WTC11 (cell line): ENCODE measurements around the gene RHBG. TPM values are rescaled to one million over a fixed set of nuclear protein-coding genes. Genes with fewer than 3 reads are reported as not detected.

ENCODE experiments used
- ATAC-seq: fragments of 200-7000 bp; cut with Tn5 transposase; 2 replicates; pipeline ENCODE4 v1.10.0; 2021; ENCODE audit warnings: mild to moderate bottlenecking, moderate library complexity
- CTCF ChIA-PET: fragments of 300-600 bp; sonication (Branson Sonifier 250); formaldehyde crosslinking; loops from one replicate; lab custom pipeline; 2021; ENCODE audit warnings: antibody characterized with exemption; lab: Charles Lee
- POLR2A ChIA-PET: fragments of 350-600 bp; sonication (Branson Sonifier 250); formaldehyde crosslinking; loops from one replicate; lab custom pipeline; 2021; ENCODE audit warnings: antibody characterized with exemption; lab: Charles Lee
- DNase-seq: peaks from one replicate; pipeline ENCODE4 v3.0.0; 2021; ENCODE audit warnings: low spot score
- H3K27ac Mint-ChIP-seq: 2 replicates; pipeline ENCODE4 v1.8.0; 2021; ENCODE audit warnings: mixed read lengths
- H3K27me3 Mint-ChIP-seq: 2 replicates; pipeline ENCODE4 v1.8.0; 2021; ENCODE audit warnings: low read depth, mild to moderate bottlenecking, moderate library complexity, mixed read lengths
- H3K36me3 Mint-ChIP-seq: 2 replicates; pipeline ENCODE4 v1.8.0; 2021; ENCODE audit warnings: mixed read lengths
- H3K4me1 Mint-ChIP-seq: 2 replicates; pipeline ENCODE4 v1.8.0; 2022; ENCODE audit warnings: mixed read lengths
- H3K4me3 Mint-ChIP-seq: 2 replicates; pipeline ENCODE4 v1.8.0; 2021; ENCODE audit warnings: mild to moderate bottlenecking, moderate library complexity, mixed read lengths
- H3K9me3 Mint-ChIP-seq: 2 replicates; pipeline ENCODE4 v1.8.0; 2021; ENCODE audit warnings: mixed read lengths
- FOXK1 ChIP-seq: sonication (generic); formaldehyde crosslinking; IDR thresholded peaks from 2 replicates; pipeline ENCODE4 v1.8.0; 2022; ENCODE audit warnings: mild to moderate bottlenecking, moderate library complexity, missing genetic modification reagents
- RORB ChIP-seq: fragments of 250-450 bp; sonication (Bioruptor Pico); IDR thresholded peaks from 2 replicates; pipeline ENCODE4 v1.9.0; 2021; ENCODE audit warnings: mild to moderate bottlenecking
- SOX15 ChIP-seq: fragments of 250-450 bp; sonication (Bioruptor Pico); IDR thresholded peaks from 2 replicates; pipeline ENCODE4 v1.9.0; 2021; ENCODE audit warnings: mild to moderate bottlenecking
- TP53 ChIP-seq: sonication (generic); formaldehyde crosslinking; IDR thresholded peaks from 2 replicates; pipeline ENCODE4 v1.8.1; 2023; ENCODE audit warnings: mild to moderate bottlenecking, missing genetic modification reagents
- ZNF317 ChIP-seq: sonication (generic); formaldehyde crosslinking; IDR thresholded peaks from 2 replicates; pipeline ENCODE4 v1.8.1; 2023; ENCODE audit warnings: low read depth, mild to moderate bottlenecking, moderate library complexity, missing genetic modification reagents, borderline replicate concordance
- ZNF416 ChIP-seq: fragments of 250-450 bp; sonication (Bioruptor Pico); IDR thresholded peaks from 2 replicates; pipeline ENCODE4 v1.9.0; 2021; ENCODE audit warnings: mild to moderate bottlenecking, inconsistent platforms
- ZNF423 ChIP-seq: fragments of 250-450 bp; sonication (Bioruptor Pico); IDR thresholded peaks from 2 replicates; pipeline ENCODE4 v2.1.2; 2022; ENCODE audit warnings: mild to moderate bottlenecking, moderate library complexity
- total RNA-seq: library from RNA; stranded (reverse); gene quantifications from 3 replicates; pipeline ENCODE4 v1.2.3, GENCODE V29; 2021
- TF ChIP-seq, protein P1 (sequence below): sonication (generic); formaldehyde crosslinking; IDR thresholded peaks from 2 replicates; pipeline ENCODE4 v1.8.1; 2022; ENCODE audit warnings: missing genetic modification reagents, borderline replicate concordance
- TF ChIP-seq, protein P2 (sequence below): sonication (generic); formaldehyde crosslinking; IDR thresholded peaks from 2 replicates; pipeline ENCODE4 v1.8.1; 2022; ENCODE audit warnings: low read depth, missing genetic modification reagents, borderline replicate concordance
- TF ChIP-seq, protein P3 (sequence below): fragments of 250-450 bp; sonication (Bioruptor Pico); IDR thresholded peaks from 2 replicates; pipeline ENCODE4 v1.9.0; 2021; ENCODE audit warnings: mild to moderate bottlenecking
- TF ChIP-seq, protein P4 (sequence below): sonication (generic); formaldehyde crosslinking; IDR thresholded peaks from 2 replicates; pipeline ENCODE4 v1.8.0; 2023; ENCODE audit warnings: mild to moderate bottlenecking, missing genetic modification reagents
- TF ChIP-seq, protein P5 (sequence below): sonication (generic); formaldehyde crosslinking; IDR thresholded peaks from 2 replicates; pipeline ENCODE4 v1.8.1; 2023; ENCODE audit warnings: mild to moderate bottlenecking, missing genetic modification reagents
- TF ChIP-seq, protein P6 (sequence below): sonication (generic); formaldehyde crosslinking; IDR thresholded peaks from 2 replicates; pipeline ENCODE4 v1.8.1; 2022; ENCODE audit warnings: low read depth, mild to moderate bottlenecking, moderate library complexity, missing genetic modification reagents, borderline replicate concordance
- TF ChIP-seq, protein P7 (sequence below): sonication (generic); formaldehyde crosslinking; IDR thresholded peaks from 2 replicates; pipeline ENCODE4 v1.8.1; 2023; ENCODE audit warnings: mild to moderate bottlenecking, missing genetic modification reagents

RHBG gene
- total RNA-seq, 1 experiment from 2014 or later: 1.9 TPM

DNA sequence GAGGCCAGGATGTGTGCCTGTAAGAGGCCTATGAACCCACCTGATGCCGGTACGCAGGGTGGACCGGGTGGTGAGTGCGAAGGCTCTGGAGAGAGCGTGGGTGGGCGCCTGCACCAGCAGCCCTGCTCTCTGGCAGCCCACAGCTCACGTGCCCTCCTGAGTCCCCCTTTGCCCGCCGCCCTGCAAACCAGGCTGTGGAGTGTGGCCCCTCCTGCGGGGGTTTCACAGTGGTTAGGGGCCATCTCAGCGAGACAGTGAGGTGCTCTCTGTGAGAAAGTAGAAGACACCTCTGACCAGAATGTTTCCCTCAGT, 22.3 kb downstream of the RHBG start:
- POLR2A ChIA-PET: no interaction called here
- TF ChIP-seq FOXK1 (CRISPR knock-in tag): no peak
- TF ChIP-seq TP53 (CRISPR knock-in tag): no peak
- no peak for TF ChIP-seq ZNF423 (CRISPR knock-in tag)
- TF ChIP-seq, protein P1, sequence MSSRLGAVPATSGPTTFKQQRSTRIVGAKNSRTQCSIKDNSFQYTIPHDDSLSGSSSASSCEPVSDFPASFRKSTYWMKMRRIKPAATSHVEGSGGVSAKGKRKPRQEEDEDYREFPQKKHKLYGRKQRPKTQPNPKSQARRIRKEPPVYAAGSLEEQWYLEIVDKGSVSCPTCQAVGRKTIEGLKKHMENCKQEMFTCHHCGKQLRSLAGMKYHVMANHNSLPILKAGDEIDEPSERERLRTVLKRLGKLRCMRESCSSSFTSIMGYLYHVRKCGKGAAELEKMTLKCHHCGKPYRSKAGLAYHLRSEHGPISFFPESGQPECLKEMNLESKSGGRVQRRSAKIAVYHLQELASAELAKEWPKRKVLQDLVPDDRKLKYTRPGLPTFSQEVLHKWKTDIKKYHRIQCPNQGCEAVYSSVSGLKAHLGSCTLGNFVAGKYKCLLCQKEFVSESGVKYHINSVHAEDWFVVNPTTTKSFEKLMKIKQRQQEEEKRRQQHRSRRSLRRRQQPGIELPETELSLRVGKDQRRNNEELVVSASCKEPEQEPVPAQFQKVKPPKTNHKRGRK (CRISPR knock-in tag): no peak
- H3K27ac Mint-ChIP-seq: no peak overlapping the region
- no peaks in the 10 kb centered on the region for H3K9me3 Mint-ChIP-seq
- ATAC-seq: no peak
- H3K4me3 Mint-ChIP-seq: no peak overlapping the region
- peaks cover 52% of the 10 kb centered on the region for H3K27me3 Mint-ChIP-seq
- H3K36me3 Mint-ChIP-seq: no peaks in the 10 kb centered on the region
- CTCF ChIA-PET: interaction anchor here (1.3 to 9.8 kb wide), 4 partner anchors 14 to 54 kb away, joined by 3 to 252 read pairs (median 6); partner anchors contain the start of gene RHBG
- DNase-seq: no peak
- H3K4me1 Mint-ChIP-seq: peaks cover 47% of the 10 kb centered on the region

DNA sequence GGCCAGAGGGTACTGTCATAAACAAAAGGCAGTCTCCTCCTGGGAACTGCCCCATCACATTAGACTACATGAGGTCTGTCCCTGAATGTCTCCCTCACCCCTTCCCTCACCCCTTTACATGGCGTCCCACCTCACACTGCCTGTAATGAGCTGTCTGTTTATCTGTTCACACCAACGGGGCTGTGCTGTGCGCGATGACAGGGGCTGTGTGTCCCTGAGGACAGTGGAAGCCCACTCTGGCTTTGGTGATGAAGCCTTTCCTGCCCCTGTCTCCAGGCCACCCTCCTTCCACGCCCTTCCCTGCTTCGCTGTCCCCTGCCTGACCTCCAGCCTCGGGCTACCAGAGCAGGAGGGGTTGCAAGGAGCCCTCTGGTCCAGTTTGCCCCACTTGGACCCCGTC, 22.7 kb downstream of the RHBG start:
- ChIA-PET CTCF (interaction anchor here (0.6 to 1.5 kb wide), 7 partner anchors 14 to 89 kb away, joined by 3 to 9 read pairs (median 3); partner anchors contain the start of gene RHBG), POLR2A (no interaction called here)
- TF ChIP-seq ZNF317 (CRISPR knock-in tag): no peak
- TF ChIP-seq, protein P2, sequence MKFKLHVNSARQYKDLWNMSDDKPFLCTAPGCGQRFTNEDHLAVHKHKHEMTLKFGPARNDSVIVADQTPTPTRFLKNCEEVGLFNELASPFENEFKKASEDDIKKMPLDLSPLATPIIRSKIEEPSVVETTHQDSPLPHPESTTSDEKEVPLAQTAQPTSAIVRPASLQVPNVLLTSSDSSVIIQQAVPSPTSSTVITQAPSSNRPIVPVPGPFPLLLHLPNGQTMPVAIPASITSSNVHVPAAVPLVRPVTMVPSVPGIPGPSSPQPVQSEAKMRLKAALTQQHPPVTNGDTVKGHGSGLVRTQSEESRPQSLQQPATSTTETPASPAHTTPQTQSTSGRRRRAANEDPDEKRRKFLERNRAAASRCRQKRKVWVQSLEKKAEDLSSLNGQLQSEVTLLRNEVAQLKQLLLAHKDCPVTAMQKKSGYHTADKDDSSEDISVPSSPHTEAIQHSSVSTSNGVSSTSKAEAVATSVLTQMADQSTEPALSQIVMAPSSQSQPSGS: no peak
- TF ChIP-seq, protein P3, sequence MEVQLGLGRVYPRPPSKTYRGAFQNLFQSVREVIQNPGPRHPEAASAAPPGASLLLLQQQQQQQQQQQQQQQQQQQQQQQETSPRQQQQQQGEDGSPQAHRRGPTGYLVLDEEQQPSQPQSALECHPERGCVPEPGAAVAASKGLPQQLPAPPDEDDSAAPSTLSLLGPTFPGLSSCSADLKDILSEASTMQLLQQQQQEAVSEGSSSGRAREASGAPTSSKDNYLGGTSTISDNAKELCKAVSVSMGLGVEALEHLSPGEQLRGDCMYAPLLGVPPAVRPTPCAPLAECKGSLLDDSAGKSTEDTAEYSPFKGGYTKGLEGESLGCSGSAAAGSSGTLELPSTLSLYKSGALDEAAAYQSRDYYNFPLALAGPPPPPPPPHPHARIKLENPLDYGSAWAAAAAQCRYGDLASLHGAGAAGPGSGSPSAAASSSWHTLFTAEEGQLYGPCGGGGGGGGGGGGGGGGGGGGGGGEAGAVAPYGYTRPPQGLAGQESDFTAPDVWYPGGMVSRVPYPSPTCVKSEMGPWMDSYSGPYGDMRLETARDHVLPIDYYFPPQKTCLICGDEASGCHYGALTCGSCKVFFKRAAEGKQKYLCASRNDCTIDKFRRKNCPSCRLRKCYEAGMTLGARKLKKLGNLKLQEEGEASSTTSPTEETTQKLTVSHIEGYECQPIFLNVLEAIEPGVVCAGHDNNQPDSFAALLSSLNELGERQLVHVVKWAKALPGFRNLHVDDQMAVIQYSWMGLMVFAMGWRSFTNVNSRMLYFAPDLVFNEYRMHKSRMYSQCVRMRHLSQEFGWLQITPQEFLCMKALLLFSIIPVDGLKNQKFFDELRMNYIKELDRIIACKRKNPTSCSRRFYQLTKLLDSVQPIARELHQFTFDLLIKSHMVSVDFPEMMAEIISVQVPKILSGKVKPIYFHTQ: no peak
- no peak for TF ChIP-seq ZNF423 (CRISPR knock-in tag)
- TF ChIP-seq, protein P4, sequence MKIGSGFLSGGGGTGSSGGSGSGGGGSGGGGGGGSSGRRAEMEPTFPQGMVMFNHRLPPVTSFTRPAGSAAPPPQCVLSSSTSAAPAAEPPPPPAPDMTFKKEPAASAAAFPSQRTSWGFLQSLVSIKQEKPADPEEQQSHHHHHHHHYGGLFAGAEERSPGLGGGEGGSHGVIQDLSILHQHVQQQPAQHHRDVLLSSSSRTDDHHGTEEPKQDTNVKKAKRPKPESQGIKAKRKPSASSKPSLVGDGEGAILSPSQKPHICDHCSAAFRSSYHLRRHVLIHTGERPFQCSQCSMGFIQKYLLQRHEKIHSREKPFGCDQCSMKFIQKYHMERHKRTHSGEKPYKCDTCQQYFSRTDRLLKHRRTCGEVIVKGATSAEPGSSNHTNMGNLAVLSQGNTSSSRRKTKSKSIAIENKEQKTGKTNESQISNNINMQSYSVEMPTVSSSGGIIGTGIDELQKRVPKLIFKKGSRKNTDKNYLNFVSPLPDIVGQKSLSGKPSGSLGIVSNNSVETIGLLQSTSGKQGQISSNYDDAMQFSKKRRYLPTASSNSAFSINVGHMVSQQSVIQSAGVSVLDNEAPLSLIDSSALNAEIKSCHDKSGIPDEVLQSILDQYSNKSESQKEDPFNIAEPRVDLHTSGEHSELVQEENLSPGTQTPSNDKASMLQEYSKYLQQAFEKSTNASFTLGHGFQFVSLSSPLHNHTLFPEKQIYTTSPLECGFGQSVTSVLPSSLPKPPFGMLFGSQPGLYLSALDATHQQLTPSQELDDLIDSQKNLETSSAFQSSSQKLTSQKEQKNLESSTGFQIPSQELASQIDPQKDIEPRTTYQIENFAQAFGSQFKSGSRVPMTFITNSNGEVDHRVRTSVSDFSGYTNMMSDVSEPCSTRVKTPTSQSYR (CRISPR knock-in tag): no peak
- TF ChIP-seq SOX15: no peak
- no peak for TF ChIP-seq RORB
- TF ChIP-seq, protein P5, sequence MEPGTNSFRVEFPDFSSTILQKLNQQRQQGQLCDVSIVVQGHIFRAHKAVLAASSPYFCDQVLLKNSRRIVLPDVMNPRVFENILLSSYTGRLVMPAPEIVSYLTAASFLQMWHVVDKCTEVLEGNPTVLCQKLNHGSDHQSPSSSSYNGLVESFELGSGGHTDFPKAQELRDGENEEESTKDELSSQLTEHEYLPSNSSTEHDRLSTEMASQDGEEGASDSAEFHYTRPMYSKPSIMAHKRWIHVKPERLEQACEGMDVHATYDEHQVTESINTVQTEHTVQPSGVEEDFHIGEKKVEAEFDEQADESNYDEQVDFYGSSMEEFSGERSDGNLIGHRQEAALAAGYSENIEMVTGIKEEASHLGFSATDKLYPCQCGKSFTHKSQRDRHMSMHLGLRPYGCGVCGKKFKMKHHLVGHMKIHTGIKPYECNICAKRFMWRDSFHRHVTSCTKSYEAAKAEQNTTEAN (CRISPR knock-in tag): no peak
- TF ChIP-seq ZNF416 (CRISPR knock-in tag): no peak
- TF ChIP-seq, protein P6, sequence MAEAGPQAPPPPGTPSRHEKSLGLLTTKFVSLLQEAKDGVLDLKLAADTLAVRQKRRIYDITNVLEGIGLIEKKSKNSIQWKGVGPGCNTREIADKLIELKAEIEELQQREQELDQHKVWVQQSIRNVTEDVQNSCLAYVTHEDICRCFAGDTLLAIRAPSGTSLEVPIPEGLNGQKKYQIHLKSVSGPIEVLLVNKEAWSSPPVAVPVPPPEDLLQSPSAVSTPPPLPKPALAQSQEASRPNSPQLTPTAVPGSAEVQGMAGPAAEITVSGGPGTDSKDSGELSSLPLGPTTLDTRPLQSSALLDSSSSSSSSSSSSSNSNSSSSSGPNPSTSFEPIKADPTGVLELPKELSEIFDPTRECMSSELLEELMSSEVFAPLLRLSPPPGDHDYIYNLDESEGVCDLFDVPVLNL: no peak
- TF ChIP-seq, protein P7, sequence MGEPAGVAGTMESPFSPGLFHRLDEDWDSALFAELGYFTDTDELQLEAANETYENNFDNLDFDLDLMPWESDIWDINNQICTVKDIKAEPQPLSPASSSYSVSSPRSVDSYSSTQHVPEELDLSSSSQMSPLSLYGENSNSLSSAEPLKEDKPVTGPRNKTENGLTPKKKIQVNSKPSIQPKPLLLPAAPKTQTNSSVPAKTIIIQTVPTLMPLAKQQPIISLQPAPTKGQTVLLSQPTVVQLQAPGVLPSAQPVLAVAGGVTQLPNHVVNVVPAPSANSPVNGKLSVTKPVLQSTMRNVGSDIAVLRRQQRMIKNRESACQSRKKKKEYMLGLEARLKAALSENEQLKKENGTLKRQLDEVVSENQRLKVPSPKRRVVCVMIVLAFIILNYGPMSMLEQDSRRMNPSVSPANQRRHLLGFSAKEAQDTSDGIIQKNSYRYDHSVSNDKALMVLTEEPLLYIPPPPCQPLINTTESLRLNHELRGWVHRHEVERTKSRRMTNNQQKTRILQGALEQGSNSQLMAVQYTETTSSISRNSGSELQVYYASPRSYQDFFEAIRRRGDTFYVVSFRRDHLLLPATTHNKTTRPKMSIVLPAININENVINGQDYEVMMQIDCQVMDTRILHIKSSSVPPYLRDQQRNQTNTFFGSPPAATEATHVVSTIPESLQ (CRISPR knock-in tag): no peak
- no peak overlapping the region for H3K4me3 Mint-ChIP-seq
- peaks cover 47% of the 10 kb centered on the region for H3K4me1 Mint-ChIP-seq
- no peak overlapping the region for H3K27ac Mint-ChIP-seq
- no peaks in the 10 kb centered on the region for H3K9me3 Mint-ChIP-seq
- no peak for DNase-seq
- ATAC-seq: no peak
- H3K36me3 Mint-ChIP-seq: no peaks in the 10 kb centered on the region
- H3K27me3 Mint-ChIP-seq: peaks cover 48% of the 10 kb centered on the region
